NCI-H2171 treated with DMSO at 0.1 percent for 48 hours (cell line): ENCODE data around the gene UMODL1.

Source experiments
- DNase-seq: peaks from one replicate; lab custom pipeline; 2025; lab: John Stamatoyannopoulos, UW

The UMODL1 gene

DNA sequence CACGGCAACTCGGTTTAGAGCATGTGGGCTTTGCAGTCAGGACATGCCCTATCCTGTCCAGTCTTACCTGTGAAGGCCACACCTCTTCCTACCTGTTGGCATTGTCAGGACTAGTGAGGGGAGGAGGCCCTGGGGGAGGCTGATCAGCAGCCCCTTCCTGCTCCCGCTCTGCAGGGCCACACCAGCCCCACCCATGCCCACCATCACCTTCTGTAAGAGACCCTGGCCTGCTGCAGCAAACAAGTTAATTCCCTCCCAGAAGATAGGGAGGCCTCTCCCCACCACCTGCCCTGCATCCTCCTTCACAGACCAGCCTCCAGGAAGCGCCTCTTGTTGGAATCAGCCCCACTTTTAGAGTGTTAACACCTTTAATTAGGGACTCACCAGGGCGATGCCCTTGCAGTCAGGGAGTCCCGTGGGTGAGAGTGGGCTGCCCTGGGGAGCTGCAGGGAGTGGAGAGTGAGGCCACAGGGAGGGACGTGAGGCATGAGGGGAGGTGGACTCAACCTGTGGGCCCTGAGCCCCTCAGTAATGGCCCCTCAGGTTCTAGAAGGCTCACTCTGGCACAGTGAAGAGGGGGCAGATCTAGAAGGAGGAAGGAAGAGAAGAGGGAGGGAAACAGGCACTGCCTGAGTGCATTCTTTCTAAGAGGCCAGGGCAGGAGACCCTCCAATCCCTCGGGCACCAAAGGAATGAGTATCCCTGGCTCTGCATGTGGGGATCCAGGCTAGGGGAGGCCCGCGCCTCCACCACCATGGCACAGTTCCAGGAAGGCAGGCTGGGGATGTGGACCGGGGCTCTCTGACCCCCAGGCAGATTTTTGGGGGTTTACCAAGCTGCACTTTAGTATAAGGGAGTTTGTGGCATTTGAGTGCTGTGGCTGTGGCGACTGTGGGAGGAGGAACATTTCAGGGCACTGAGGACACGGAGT lies 8.2 kb downstream of the UMODL1 start:
- DNase-seq, result no peak

- no peak for DNase-seq
These were observed 9.0 kb downstream of the UMODL1 start for GRCh38 chr21:42079939-42080787.

- DNase-seq, result no peak
These were observed 9.6 kb downstream of the UMODL1 start for GRCh38 chr21:42080788-42081083.

- no peak for DNase-seq
These were observed 10.0 kb downstream of the UMODL1 start for GRCh38 chr21:42081138-42081537.

DNA sequence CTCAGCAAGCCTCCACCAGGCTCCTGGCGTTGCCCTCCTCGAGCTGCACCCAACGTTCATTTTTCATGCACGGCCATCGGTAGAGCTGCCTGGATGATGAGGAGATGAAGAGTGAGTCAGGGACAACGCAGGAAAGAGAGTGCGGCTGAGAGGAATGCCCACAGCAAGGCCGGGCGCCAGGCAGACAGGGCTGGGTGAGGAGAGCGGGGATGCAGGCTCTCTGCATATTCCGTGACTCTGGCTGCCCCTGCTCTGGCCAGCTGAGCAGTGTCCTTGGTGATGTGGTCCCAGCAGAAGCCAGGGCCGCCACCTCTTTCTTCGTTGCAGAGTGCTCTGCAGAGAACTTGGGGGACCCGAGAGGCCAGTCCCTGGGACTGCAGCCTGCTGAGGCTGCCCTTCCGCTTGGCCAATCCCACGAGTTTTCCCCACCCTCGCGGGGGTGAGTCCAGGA lies 10.8 kb downstream of the UMODL1 start:
- no peak for DNase-seq

DNA sequence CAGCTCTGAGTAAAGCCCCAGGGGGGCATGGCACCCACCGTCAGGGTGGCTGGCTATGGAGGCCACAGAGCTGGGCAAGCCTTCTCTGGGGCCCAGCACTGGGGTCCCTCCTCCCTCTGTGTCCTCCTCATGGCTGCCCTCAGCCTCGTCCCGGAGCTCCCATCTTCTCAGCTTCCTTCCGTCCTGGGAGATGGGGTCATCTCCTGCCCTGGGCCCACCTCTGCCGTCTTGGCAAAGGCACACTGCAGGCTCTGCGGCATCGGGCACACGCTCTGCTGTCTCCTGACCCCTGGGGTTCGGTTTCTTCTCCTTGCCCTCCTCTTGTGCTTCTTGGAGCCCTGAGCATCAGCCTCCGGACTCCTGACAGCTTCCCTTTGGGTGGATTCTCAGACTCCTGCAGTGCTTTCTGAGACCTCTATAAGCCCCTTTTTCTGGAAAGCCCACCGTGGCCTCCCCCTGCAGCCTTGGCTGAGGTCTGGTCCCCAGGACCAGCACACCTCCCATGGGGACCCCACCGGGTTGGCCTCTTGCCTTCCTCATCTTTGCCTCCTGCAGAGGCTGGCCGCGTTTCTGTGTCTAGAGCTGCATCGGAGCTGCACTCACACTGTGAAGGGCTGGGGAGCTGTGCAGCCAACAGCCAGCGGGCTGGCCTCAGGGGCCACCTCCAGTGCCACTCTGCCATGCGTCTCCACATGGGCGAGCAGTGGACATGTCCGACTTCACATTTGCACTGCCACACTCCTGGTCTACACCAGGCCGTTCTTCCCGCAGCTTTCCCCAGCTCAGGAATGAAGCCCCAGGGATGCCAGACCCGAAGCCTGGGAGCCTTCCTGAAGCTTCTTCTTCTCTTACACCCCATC lies 11.6 kb downstream of the UMODL1 start:
- DNase-seq, result no peak

GRCh38 chr21:42083361-42083690 lies 12.2 kb downstream of the UMODL1 start:
- DNase-seq, result no peak

GRCh38 chr21:42084079-42084478 lies 13.0 kb downstream of the UMODL1 start:
- DNase-seq, result no peak

DNA sequence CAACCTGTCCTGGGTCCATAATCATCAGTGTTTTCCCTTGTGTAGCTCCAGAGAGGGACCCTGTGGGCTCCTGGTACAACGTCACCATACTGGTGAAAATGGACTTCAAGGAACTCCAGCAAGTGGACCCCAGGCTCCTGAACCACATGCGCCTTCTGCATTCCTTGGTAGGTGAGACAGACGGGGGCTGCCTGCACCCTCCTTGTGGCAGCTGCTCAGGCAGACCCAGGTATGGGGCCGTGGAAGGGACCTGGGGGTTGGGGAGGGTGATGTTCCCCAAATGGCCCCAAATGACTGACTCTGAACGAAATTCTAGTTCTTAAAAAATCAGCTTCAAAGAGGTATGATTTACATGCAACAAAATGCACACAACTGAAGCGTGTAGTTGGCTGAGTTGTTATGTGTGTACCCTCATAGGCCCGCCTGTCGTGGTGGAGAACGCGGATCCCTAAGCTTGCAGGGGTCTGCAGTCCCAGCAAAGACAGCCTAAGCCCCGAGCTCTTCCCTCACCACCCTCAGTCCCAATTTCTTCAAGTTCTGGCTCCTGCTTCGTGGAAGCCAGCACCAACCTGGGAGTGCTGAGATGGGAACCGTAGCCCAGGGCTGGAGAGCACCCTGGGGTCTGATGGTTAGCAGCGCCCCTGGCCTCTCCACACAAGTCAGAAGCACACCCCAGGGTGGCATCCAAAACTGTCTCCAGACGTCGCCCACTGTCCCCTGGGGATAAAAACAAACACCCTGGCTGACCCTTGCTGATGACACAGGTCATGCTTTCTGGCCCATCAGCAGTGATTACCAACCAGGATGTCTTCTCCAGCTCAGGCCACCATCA lies 14.3 kb downstream of the UMODL1 start:
- DNase-seq, result no peak

DNA sequence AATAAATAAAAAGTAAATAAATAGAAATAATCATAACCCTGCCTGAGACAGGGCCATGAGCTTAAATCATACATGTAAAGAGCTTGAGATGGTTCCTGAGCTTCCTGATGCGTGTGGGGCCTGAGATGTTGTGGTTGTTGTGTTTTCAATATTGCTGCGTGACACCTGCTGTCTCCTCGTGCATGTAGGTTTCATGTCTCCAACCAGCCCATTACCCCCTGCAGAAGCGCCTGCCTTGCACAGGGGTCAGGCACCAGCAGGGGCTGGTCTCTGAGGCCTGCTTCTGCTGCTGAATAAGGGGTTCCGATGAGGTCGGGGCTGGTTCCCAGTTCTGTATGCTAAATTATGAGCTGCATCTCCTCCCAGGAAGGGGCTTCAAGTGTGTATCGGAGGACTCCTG lies 15.9 kb downstream of the UMODL1 start:
- DNase-seq, result no peak

GRCh38 chr21:42088148-42088547 lies 17.0 kb downstream of the UMODL1 start:
- no peak for DNase-seq

DNA sequence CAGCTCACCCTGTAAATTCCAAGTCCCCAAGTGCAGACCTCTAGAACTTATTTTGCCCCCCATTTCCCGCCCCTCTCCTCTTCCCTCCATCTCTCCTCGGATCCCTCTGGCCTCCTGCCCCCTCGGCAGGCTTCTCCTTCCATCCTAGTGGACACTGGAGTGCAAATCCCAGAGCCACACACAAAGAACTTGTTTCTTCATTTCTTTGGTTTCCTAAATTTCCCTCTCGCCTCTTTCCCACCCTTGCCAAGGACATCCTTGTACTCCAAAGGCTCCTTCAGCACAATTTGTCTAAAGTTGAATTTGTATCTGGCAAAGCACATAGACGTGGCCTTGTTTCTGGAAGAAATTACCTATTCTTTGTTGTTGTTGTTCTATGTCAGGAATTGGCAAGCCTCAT lies 17.5 kb downstream of the UMODL1 start:
- DNase-seq, result no peak

DNA sequence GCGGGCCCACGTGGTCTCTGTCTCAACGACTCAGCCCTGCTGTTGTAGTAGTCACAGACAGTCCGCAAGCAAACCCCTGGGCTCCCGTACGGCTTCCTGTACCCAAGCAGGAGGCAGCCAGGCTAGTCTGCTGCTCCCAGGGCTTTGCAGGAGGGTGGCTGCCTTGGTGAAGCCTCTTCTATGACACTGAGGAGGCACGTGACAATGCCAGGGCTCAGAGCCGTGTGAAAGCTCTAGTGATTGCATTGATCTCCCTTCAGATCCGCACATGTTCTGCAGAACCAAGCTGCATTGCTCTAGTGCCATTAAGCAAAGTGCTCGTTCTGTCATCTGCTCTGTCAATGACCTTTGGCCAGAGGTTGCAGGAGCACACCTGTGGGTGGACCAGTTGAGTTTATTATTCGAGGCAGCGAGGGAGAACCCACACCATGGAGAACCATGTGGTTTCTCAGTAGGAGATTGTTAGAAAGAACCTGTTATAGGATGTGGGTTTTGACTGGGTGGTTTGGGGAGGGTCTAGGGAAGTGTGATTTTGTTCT lies 18.0 kb downstream of the UMODL1 start:
- no peak for DNase-seq

DNA sequence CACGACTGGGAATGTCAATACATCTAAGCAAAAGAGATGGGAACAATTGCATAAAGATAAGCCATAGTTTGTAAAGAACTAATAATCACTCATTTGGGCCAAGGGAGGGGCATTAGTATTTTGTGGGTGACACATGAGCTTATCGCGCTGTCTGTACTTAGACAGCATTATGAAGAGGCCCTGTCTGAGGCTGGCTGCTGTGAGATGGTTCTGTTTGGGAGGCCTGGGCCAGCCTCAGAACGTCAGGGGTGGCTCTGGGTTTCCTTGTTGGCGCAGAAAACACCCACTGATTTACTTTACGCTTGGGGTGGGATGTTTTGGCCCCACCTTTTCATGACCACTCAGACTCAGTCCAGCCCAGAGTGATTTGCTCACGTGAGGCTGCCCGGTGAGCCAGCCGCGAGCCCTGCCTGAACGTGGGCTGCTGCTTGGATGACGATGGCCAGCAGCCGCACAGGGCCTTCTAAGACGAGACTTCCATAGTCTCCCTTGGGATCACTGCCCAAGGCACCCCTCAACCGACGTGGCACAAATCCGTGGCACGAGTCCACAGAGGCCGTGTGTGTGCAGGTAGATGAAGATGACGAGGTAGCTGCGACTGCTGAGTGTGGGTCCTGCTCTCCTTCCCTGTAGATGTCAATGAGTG lies 18.7 kb downstream of the UMODL1 start:
- DNase-seq, result no peak

DNA sequence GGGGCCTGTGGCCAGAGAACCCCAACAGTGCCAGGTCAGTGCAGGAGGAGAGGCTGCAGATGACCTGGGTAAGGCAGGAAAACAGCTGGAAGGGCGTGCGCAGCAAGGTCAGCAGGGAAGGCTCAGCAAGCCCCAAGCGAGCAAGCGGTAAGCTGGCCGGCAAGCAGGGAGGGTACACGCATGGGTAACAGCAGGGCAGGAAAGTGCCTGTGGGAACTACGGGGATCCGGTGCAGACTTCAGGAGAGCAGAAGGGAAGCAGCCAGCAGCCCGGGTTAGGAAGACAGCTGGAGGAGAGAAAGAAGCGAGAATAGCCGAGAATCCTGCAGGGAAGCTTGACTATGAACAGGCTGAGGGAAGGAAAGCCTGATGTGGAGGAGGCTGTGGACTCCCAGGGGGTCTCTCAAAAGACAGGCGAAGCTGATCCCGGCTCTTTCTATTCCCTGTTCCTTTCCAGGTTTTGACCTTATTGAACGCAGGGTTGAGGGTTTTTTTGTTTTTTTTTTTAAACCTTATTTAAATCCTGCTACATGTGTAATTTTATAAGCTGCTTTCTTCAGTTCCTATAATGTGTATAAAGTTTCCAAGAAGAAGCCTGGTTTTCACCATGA lies 20.9 kb downstream of the UMODL1 start:
- DNase-seq, result peak; percentile 61

- DNase-seq, result no peak
These were observed 21.7 kb downstream of the UMODL1 start for GRCh38 chr21:42092771-42093170.

GRCh38 chr21:42093186-42093585 lies 22.1 kb downstream of the UMODL1 start:
- DNase-seq, result no peak

GRCh38 chr21:42093991-42094421 lies 22.9 kb downstream of the UMODL1 start:
- DNase-seq, result peak; percentile 79

GRCh38 chr21:42094811-42095210 lies 23.7 kb downstream of the UMODL1 start:
- DNase-seq, result no peak

GRCh38 chr21:42095581-42095980 lies 24.5 kb downstream of the UMODL1 start:
- DNase-seq, result no peak
